ENCODE data around the gene PLEKHJ1.
"Not testable (repeated sequence)": the region's sequence is repeated elsewhere in the genome, so short reads cannot be mapped to it uniquely, and the experiment has no call there.

Gene PLEKHJ1

GRCh38 chr19:2219726-2220125, 16.4 kb downstream of the PLEKHJ1 start:
- DNase-seq (ENCODE audit: low spot score), result no peak

GRCh38 chr19:2217591-2217990, 18.5 kb downstream of the PLEKHJ1 start:
- no peak for DNase-seq (ENCODE audit: low spot score)

- DNase-seq (ENCODE audit: low spot score), result no peak
Observed at GRCh38 chr19:2216361-2217225, 19.5 kb downstream of the PLEKHJ1 start.

- no peak for DNase-seq (ENCODE audit: low spot score)
Observed at GRCh38 chr19:2215281-2215751, 20.8 kb downstream of the PLEKHJ1 start.

GRCh38 chr19:2214251-2214650, 21.9 kb downstream of the PLEKHJ1 start:
- DNase-seq (ENCODE audit: low spot score), result no peak

- DNase-seq (ENCODE audit: low spot score), result no peak
Observed at GRCh38 chr19:2213799-2214198, 22.3 kb downstream of the PLEKHJ1 start.

- DNase-seq (ENCODE audit: low spot score), result no peak
Observed at GRCh38 chr19:2212861-2213711, 23.0 kb downstream of the PLEKHJ1 start.

GRCh38 chr19:2210987-2211740, 25.0 kb downstream of the PLEKHJ1 start:
- no peak for DNase-seq (ENCODE audit: low spot score)

GRCh38 chr19:2210206-2210605, 25.9 kb downstream of the PLEKHJ1 start:
- no peak for DNase-seq (ENCODE audit: low spot score)

GRCh38 chr19:2209408-2209807, 26.7 kb downstream of the PLEKHJ1 start:
- DNase-seq (ENCODE audit: low spot score), result no peak

- peak; percentile 27 for DNase-seq (ENCODE audit: low spot score)
Observed at GRCh38 chr19:2208975-2209374, 27.2 kb downstream of the PLEKHJ1 start.

GRCh38 chr19:2207991-2208860, 27.9 kb downstream of the PLEKHJ1 start:
- DNase-seq (ENCODE audit: low spot score), result peak; percentile 93

GRCh38 chr19:2207008-2207407, 29.1 kb downstream of the PLEKHJ1 start:
- DNase-seq (ENCODE audit: low spot score), result no peak

GRCh38 chr19:2202366-2202765, 33.8 kb downstream of the PLEKHJ1 start:
- DNase-seq (ENCODE audit: low spot score), result no peak

- no peak for DNase-seq (ENCODE audit: low spot score)
Observed at GRCh38 chr19:2201473-2202148, 34.5 kb downstream of the PLEKHJ1 start.

GRCh38 chr19:2200624-2201294, 35.4 kb downstream of the PLEKHJ1 start:
- DNase-seq (ENCODE audit: low spot score), result not testable (repeated sequence)

- no peak for DNase-seq (ENCODE audit: low spot score)
Observed at GRCh38 chr19:2199861-2200623, 36.1 kb downstream of the PLEKHJ1 start.

- DNase-seq (ENCODE audit: low spot score), result no peak
Observed at GRCh38 chr19:2199215-2199614, 36.9 kb downstream of the PLEKHJ1 start.

GRCh38 chr19:2198317-2198716, 37.8 kb downstream of the PLEKHJ1 start:
- DNase-seq (ENCODE audit: low spot score), result no peak
